Epithelial cell of esophagus (primary cell): ENCODE measurements around the gene UBIAD1.
"Not testable (repeated sequence)": the region's sequence is repeated elsewhere in the genome, so short reads cannot be mapped to it uniquely, and the experiment has no call there.

Experiments used
- DNase-seq: peaks from one replicate; pipeline ENCODE4 v3.0.0; 2010; ENCODE audit warnings: low read depth
- H3K4me3 ChIP-seq: 2 replicates; pipeline ENCODE4 v1.5.1; 2011; ENCODE audit warnings: mild to moderate bottlenecking, low read length, control low read depth
- CTCF ChIP-seq: IDR thresholded peaks from 2 replicates; pipeline ENCODE4 v1.5.1; 2011; ENCODE audit warnings: low read depth, mild to moderate bottlenecking, low read length, control low read depth, inconsistent platforms; ENCODE audit not compliant: insufficient read depth; ENCODE audit errors: missing control alignments

UBIAD1 gene

GRCh38 chr1:11286735-11287410 is 13.9 kb downstream of the UBIAD1 start:
- DNase-seq: no peak
- no peak for TF ChIP-seq CTCF

GRCh38 chr1:11289064-11289463 is 16.1 kb downstream of the UBIAD1 start:
- no peak for DNase-seq
- no peak overlapping the region for H3K4me3 ChIP-seq
- TF ChIP-seq CTCF: no peak

More at GRCh38 chr1:11286735-11287410, 13.9 kb downstream of the UBIAD1 start:
- H3K4me3 ChIP-seq: no peak overlapping the region

- no peak overlapping the region for H3K4me3 ChIP-seq
- TF ChIP-seq CTCF: no peak
- DNase-seq: no peak
These were observed 18.1 kb downstream of the UBIAD1 start for GRCh38 chr1:11291049-11291448.

GRCh38 chr1:11293856-11294255 is 20.9 kb downstream of the UBIAD1 start:
- DNase-seq: no peak
- TF ChIP-seq CTCF: no peak
- no peak overlapping the region for H3K4me3 ChIP-seq

GRCh38 chr1:11294951-11295350 is 22.0 kb downstream of the UBIAD1 start:
- no peak for DNase-seq
- TF ChIP-seq CTCF: no peak
- no peak overlapping the region for H3K4me3 ChIP-seq

GRCh38 chr1:11295905-11296304 is 22.9 kb downstream of the UBIAD1 start:
- no peak overlapping the region for H3K4me3 ChIP-seq
- DNase-seq: no peak
- no peak for TF ChIP-seq CTCF

GRCh38 chr1:11297774-11298173 is 24.8 kb downstream of the UBIAD1 start:
- H3K4me3 ChIP-seq, DNase-seq: not testable (repeated sequence)
